ENCODE data around the gene FUOM.

GRCh38 chr10:133313192-133313591 is 44.6 kb downstream of the FUOM start:
- TF ChIP-seq ZNF699 (CRISPR knock-in tag; IDR thresholded peaks at IDR 0.05; ENCODE audit: insufficient replicate concordance) (no peak), YY1 (IDR thresholded peaks at IDR 0.05; ENCODE audit: borderline replicate concordance in 1 of 3, control insufficient read depth in 1 of 3, extremely low read depth in 1 of 3, insufficient read depth in 3 of 3, insufficient read length in 1 of 3, insufficient replicate concordance in 2 of 3, low read depth in 1 of 3, low read length in 2 of 3) (no peak), HDAC3 (IDR thresholded peaks at IDR 0.05; ENCODE audit: borderline replicate concordance, partially characterized antibody) (no peak)

Measured in K562 (cell line).